ENCODE measurements around the gene POU3F2.

POU3F2 gene

DNA sequence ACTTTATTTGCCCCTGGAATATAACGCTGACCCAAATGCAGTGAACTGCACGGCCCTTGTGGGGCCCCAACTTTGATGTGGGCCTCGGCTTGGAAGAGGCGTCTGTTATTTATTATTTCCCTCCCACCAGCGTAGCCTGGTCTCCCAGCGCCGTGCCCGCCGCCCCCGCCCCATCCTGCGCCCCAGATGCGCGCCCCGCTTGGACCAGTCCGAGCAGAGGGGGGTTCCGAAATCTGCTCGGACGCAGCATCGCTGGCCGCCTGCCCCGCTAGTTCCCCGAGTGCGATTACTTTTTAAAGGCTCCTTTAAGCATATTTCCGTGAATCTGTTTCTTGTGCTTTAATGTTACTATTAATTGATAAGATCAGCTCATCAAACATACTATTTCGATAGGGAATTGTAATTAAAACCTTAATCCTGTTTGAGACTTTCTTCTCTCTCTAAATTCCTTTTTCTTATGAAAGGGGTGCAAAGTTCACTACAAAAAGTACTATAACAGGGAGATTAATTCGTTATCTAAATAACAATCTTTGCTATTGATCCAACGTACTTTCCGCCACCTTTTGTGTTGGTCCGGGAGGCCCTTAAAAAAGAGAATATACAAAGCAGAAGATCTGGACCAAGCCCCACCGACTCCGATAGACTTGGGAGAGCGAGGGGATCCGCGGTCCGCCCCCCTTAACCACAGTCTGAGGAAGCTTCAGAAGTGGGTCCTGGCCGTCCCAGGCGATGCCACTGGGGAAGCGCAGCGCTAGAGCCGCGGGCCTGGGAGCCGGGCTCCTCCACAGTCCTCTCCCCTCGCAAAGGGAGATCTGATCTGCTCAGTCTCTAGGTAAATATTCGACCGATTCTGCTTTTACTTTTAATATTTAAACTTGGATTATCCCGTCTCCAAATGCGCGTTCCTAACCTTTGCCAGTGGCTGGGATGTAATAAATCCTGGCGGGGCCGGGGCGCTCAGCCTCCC is 10.2 kb downstream of the POU3F2 start:
- DNase-seq, result peak; percentile 69

DNA sequence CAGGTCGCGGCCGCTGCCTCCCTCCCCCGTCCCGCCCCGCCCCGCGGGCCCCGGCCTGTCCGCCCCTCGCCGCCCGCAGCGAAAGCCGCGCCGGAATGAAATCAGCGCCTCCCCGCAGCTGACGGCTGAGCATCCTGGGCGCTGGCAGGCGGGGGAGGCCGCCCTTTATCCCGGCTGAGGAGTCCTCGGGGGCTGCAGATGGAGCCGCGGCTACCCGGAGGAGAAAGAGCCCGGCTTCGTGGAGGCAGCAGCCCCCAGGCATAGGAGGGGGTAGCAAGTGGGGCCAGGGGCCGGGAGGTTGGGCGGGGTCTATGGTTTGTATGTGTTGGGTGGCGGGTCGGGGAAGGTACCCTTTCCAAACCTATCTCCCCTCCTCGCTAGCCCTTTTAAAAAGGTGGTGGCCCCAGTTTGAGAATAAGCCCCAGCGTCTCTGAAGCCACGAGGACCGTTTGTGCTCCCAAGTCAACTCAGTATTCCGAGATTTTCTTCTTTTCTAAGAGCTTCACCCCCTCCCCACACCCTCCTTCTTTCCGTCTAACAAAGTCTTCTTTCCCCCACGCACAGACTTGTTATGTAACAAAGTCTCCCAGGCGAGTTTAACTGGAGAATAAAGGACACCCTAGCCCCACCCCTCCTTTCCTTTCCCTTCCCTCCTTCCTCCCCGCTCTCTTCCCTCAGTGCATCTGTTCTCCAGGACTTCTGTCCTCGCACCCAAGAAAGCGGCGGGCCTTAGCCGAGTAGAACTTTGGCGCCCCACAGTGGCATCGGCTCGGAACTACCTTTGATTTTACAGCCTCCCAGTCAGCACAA is 11.0 kb downstream of the POU3F2 start:
- peak; percentile 93 for DNase-seq

- no peak for DNase-seq
Measured at GRCh38 chr6:98846021-98846380, 11.6 kb downstream of the POU3F2 start.

DNA sequence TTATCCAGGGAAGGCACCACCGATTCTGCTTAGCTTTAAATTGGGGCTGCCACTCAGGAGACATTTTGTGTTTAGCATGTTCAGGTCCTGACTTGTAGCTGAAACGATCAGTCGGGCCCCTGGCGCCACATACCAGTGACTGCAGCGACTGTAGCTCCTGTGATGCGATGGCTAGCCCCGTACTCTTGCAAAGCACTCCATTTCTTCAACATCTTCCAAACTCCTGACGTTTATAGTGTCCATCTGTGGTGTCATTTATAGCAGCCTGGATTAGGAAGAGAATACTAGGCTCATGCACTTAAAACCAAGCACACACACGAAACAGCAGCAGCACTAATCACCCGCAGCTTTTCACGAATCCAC is 13.0 kb downstream of the POU3F2 start:
- no peak for DNase-seq

DNA sequence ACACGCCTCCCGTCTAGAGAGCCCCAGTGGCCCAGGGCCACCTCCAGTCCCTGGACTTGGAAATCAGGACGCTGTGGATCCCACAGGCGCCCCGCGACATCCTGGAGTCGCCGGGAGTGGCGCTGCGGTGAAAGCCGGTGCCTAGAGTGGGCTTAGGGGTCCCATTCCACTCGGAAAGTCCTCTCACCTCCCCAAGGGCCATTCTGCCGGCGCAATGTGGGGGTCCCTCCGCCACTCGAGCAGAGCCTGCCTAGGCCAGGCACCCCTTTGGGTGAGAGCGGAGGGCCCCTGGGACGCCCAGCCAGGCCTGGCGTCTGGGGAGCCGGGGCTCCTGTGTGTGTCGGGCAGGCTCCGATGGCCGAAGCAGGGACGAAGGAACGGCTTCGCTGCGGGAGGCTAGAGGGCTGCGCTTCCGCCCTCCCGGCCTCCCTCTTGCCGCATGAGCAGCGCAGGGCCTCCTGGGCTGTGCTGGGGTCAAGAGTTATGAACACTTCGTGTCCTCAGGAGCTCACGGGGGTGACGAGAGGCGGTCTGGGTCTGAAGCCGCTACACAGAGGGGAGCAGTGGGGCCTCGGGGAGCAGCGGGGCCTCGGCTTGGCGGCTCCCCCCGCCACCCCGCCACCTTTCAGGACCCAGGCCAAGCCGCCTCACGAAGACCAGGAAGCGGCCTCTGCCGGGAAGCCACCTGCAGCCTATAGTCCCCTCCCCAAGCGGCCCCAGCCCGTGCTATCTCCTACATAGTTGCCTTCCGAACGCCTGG is 13.6 kb downstream of the POU3F2 start:
- no peak for DNase-seq

GRCh38 chr6:98848539-98849242 is 14.3 kb downstream of the POU3F2 start:
- DNase-seq, result no peak

DNA sequence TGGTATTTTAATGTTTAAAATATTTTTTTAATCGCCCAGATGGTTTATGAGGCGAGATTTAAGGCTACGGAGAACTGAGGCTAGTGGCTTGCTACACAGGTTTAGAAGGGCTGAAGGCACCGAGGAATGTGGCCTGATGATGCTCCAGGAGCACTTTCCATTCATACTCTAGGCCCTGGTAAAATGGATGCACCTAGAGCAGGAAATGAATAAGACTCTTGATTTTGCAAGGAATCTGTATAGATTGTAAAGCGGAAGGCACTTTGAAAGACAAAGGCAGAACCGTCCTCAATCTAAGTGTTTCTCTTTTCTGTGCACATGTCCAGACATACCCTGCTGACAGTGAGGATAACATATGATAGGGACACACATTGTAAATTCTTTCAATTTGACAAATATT is 30.1 kb downstream of the POU3F2 start:
- DNase-seq, result no peak

- DNase-seq, result no peak
Measured at GRCh38 chr6:98871057-98871456, 36.7 kb downstream of the POU3F2 start.

GRCh38 chr6:98871821-98872220 is 37.4 kb downstream of the POU3F2 start:
- DNase-seq, result no peak

DNA sequence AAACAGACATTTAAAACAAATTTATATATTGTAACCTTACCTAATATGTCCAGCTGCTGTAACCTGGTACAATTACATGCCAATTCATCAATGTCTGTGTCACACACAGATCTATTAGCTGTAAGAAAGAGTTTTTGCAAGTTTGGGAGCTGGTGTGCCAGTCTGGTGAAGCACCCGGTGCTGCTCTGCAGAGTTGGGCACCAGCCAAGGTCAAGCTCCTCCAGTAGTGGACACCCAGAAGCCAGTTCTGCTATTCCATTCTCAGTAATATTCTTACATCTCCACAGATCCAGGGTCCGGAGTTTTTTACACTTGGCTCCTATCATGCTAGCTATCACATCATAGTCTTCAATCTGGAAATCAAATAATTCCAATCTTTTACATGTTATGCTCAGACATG is 41.0 kb downstream of the POU3F2 start:
- DNase-seq, result no peak

DNA sequence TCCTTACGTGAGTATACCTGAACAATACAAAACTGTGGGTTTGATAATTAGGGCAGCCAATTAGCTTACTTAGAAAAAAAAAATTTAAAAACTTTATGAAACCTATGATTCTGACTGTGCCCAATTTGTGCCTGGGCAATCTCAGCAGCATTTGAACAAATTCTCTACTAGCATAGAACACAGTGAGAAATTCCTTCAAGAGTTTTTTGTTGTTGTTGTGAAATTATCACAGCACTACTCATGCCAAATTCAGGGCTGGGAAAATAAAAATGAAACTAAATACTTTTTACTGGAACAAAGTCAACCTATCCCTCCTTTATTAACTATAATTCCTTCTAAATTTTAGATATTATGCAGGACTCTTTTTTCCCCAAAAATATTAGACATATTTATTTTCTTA is 42.9 kb downstream of the POU3F2 start:
- no peak for DNase-seq

DNA sequence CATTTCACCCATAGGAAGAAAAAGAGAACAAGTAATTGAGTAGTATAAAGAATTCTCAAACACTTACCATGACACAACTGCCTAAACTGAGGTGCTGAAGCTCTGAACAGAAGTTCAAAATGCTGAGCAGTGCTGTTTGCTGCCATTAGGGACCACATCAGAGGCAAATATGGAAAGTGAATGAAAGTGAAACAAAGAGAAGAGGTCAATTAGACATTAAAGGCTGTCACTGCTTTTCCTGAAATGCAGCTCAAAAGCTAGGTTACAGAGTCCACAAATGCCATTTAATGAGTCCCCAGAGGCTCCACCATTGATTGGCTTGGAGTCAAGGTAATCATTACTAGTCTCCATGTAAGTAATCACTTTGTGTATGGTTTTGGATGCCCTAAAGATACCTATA is 46.1 kb downstream of the POU3F2 start:
- DNase-seq, result no peak

DNA sequence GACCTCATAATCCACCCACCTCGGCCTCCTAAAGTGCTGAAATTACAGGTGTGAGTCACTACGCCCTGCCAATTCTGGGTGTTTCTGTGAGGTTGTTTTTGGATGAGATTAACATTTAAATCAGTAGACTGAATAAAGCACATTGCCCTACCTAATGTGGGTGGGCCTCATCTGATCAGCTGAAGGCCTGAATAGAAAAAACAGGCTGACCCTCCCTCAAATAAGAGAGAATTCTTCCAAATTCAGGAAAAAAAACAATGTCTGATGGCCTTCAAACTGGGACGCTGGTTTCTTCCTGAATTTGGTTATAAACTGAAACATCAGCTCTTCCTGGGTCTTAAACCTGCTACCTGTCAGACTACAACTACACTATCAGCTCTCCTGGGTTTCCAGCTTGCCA is 51.0 kb downstream of the POU3F2 start:
- no peak for DNase-seq

DNA sequence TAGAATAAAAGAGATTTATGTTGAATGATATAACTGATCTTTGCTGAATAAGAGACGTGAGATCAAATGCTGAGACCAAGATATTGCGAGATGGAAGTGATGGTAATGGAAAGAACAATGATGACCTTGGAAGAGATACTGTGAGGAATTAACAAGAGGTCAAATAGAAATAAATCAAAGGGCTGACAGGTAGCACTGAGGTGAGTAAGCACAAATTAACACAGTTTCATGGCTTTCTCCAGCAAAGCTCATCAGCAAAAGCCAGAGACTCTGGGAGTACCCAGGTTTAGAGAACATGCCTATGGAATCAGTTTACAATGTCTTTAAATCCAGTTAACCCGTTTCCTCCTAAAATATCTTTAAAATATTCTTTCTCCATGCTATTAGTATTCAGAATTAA is 53.3 kb downstream of the POU3F2 start:
- DNase-seq, result no peak

Measured in NCI-H345 (cell line).